Common myeloid progenitor, CD34-positive (primary cell): ENCODE data around the gene CSK.
A peak's percentile ranks its signal among the peaks of the same experiment; 100 is the strongest.

Source experiments
- CTCF ChIA-PET: fragments of 350-600 bp; sonication (Branson Sonifier 250); formaldehyde crosslinking; loops from one replicate; lab custom pipeline; 2021; ENCODE audit warnings: antibody characterized with exemption; lab: Charles Lee
- POLR2A ChIA-PET: fragments of 350-600 bp; sonication (Branson Sonifier 250); formaldehyde crosslinking; loops from one replicate; lab custom pipeline; 2021; ENCODE audit warnings: antibody characterized with exemption; lab: Charles Lee
- DNase-seq, 3 donors: peaks; one replicate each; pipeline versions ENCODE4 v3.0.0 to v3.0.0-alpha.2; 2013
- H3K27ac ChIP-seq, 2 experiments: 1 replicate in 1 of 2; 2 replicates in 1 of 2; pipeline ENCODE4 v1.7.0; 2013; ENCODE audit warnings: inconsistent platforms in 2 of 2, low read length in 2 of 2, mild to moderate bottlenecking in 2 of 2, low read depth in 1 of 2, moderate library complexity in 1 of 2; ENCODE audit not compliant: severe bottlenecking in 2 of 2, insufficient read depth in 1 of 2, poor library complexity in 1 of 2
- H3K27me3 ChIP-seq, 5 experiments: replicated peaks in 2 of 5; 1 replicate in 3 of 5; 2 replicates in 2 of 5; pipeline versions ENCODE4 v1.6.1 to v1.7.0; 2013; ENCODE audit warnings: low read length in 4 of 5, mild to moderate bottlenecking in 2 of 5, moderate library complexity in 2 of 5, inconsistent platforms in 1 of 5; ENCODE audit not compliant: insufficient read depth in 5 of 5, control insufficient read depth in 4 of 5
- H3K36me3 ChIP-seq, 4 experiments: 1 replicate in 2 of 4; 2 replicates in 2 of 4; pipeline versions ENCODE4 v1.6.1 to v1.7.0; 2013; ENCODE audit warnings: low read length in 3 of 4, control low read depth in 1 of 4, mild to moderate bottlenecking in 1 of 4; ENCODE audit not compliant: control insufficient read depth in 4 of 4, insufficient read depth in 4 of 4
- H3K4me1 ChIP-seq, 4 experiments: 1 replicate in 3 of 4; 2 replicates in 1 of 4; pipeline versions ENCODE4 v1.6.1 to v1.7.1; 2013; ENCODE audit warnings: low read length in 3 of 4, mild to moderate bottlenecking in 3 of 4, control low read depth in 1 of 4, inconsistent platforms in 1 of 4, moderate library complexity in 1 of 4; ENCODE audit not compliant: control insufficient read depth in 4 of 4, insufficient read depth in 4 of 4; ENCODE audit errors: control extremely low read depth in 1 of 4
- H3K4me3 ChIP-seq, 7 experiments: 1 replicate in 4 of 7; 2 replicates in 3 of 7; pipeline versions ENCODE4 v1.5.1 to v1.7.0; 2013; ENCODE audit warnings: mild to moderate bottlenecking in 7 of 7, low read length in 6 of 7, moderate library complexity in 6 of 7, inconsistent platforms in 2 of 7, low read depth in 2 of 7, control low read depth in 1 of 7; ENCODE audit not compliant: insufficient read depth in 4 of 7, control insufficient read depth in 1 of 7; ENCODE audit errors: extremely low read depth in 1 of 7
- H3K9me3 ChIP-seq, 5 experiments: 1 replicate in 4 of 5; 2 replicates in 1 of 5; pipeline versions ENCODE4 v1.6.1 to v1.7.1; 2013; ENCODE audit warnings: low read length in 4 of 5, mild to moderate bottlenecking in 2 of 5, inconsistent platforms in 1 of 5, low read depth in 1 of 5, moderate library complexity in 1 of 5; ENCODE audit not compliant: control insufficient read depth in 4 of 5, insufficient read depth in 2 of 5; ENCODE audit errors: control extremely low read depth in 1 of 5
- WGBS: methylation state at CpG from one replicate; pipeline ENCODE4 v1.1.5; 2013; ENCODE audit not compliant: insufficient coverage; 5-methylcytosine and 5-hydroxymethylcytosine counted together

Gene CSK

DNA sequence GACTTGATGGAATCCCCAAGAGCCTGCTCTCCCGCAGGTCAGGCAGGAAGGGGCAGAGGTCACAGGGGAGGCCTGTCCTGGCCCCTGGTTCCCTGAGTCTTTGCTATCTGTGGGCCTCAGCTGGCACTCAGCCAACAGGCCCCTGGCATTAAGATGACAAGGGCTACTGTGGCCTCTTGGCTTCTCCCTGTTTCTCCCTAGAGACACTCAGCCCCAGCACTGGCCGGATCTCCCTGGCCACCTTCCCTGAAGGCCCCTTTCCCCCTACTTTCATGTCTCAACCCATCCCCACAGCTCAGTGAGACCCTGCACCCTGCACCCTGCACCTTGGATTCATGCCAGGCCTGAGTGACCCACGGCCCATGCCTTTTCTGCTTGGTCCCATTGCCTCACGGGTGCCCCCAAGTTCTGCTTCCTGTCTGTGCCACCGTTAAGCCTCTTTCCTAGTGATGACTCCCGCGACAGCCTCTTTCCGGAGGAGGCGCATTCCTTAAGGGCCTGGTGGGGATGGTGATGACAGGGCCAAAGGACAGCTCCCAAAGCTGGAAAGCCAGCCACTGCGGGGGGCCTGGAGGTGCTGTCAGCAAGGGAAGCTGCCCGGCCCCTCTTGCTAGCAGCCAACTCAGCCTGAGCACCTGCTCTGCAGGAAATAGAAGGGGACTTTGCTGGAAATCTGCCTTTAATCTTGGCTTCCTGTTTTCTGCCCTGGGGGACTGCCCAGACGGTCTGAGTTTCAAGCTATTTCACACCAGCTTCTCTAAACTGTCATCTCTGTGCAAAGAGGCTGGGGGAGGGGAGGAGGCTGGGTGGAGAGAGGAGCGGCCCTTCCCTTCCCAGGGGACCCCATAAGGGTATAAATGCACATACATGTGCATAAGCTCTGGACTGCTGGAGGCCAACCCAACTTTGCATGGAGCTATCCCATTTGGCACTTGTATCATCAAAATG is 4.8 kb upstream of the CSK start:
- Histone ChIP-seq H3K27ac (peak overlapping the region; percentile 58 to 77), H3K36me3 (no peaks in the 10 kb centered on the region), H3K4me1 (peaks cover 31 to 89% (median 77%) of the 10 kb centered on the region in 4 experiments), H3K4me3 (peak overlapping the region in 4 of 7 experiments; percentile 32 to 54 (median 39)), H3K27me3 (no peaks in the 10 kb centered on the region), H3K9me3 (no peaks in the 10 kb centered on the region)
- 7% methylated on average over 10 of the region's 13 CpGs for WGBS
- peak; percentile 77 to 93 (median 92) for DNase-seq
- ChIA-PET POLR2A (interaction anchor here (1.0 to 4.6 kb wide), 5 partner anchors 10 to 91 kb away, joined by 3 to 29 read pairs (median 5); no protein-coding TSS in a partner anchor), CTCF (interaction anchor here (0.8 to 31.5 kb wide), 11 partner anchors 5 to 218 kb away, joined by 3 to 1027 read pairs (median 5); partner anchors contain the start of genes SCAMP5 and ULK3)

- Histone ChIP-seq H3K27me3 (no peaks in the 10 kb centered on the region), H3K9me3 (no peaks in the 10 kb centered on the region), H3K4me3 (peak overlapping the region in 4 of 7 experiments; percentile 0 to 42 (median 32)), H3K4me1 (peaks cover 31 to 88% (median 81%) of the 10 kb centered on the region in 4 experiments), H3K36me3 (no peaks in the 10 kb centered on the region), H3K27ac (peak overlapping the region; percentile 28 to 77)
- DNase-seq, result no peak
- POLR2A ChIA-PET, result interaction anchor here (1.0 to 4.6 kb wide), 7 partner anchors 9 to 123 kb away, joined by 3 to 29 read pairs (median 4); no protein-coding TSS in a partner anchor
- WGBS, result 72% methylated on average over 6 of the region's 6 CpGs
- CTCF ChIA-PET, result interaction anchor here (0.8 to 31.5 kb wide), 9 partner anchors 6 to 217 kb away, joined by 3 to 1027 read pairs (median 6); partner anchors contain the start of gene SCAMP5
Observed at GRCh38 chr15:74777769-74778598, 3.9 kb upstream of the CSK start.

DNA sequence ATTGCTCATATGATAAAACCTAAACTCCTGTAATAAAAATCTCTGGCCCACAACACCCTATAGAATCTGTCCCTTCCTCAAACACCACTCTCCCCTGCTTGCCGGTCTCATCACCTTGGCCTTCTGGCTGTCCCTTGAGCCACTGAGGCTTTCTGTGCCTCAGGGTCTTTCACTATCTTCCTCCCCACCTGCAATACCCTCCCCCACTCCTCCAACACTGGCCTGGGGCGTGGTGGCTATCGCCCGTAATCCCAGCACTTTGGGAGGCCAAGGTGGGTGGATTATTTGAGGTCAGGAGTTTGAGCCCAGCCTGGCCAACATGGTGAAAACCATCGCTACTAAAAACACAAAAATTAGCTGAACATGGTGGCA is 3.3 kb upstream of the CSK start:
- Histone ChIP-seq H3K4me3 (peak overlapping the region in 2 of 7 experiments; percentile 10 to 24), H3K27me3 (no peaks in the 10 kb centered on the region), H3K9me3 (no peaks in the 10 kb centered on the region), H3K27ac (peak overlapping the region; percentile 28 to 77), H3K36me3 (peaks cover 0 to 1% (median 0%) of the 10 kb centered on the region in 4 experiments), H3K4me1 (peaks cover 31 to 90% (median 86%) of the 10 kb centered on the region in 4 experiments)
- ChIA-PET CTCF (interaction anchor here (1.8 to 31.5 kb wide), 6 partner anchors 7 to 217 kb away, joined by 5 to 1027 read pairs (median 67); partner anchors contain the start of gene SCAMP5), POLR2A (interaction anchor here (1.0 to 4.6 kb wide), 4 partner anchors 9 to 123 kb away, joined by 3 to 29 read pairs (median 4); no protein-coding TSS in a partner anchor)
- WGBS, result 92% methylated on average over 5 of the region's 5 CpGs
- DNase-seq, result no peak

GRCh38 chr15:74779162-74779648 is 2.7 kb upstream of the CSK start:
- ChIA-PET POLR2A (interaction anchor here (0.6 to 1.2 kb wide), 3 partner anchors 11 to 122 kb away, joined by 3 to 4 read pairs (median 3); no protein-coding TSS in a partner anchor), CTCF (interaction anchor here (0.9 to 31.5 kb wide), 6 partner anchors 8 to 171 kb away, joined by 3 to 1027 read pairs (median 64); no protein-coding TSS in a partner anchor)
- Histone ChIP-seq H3K4me3 (no peak overlapping the region), H3K4me1 (peaks cover 31 to 90% (median 89%) of the 10 kb centered on the region in 4 experiments), H3K27ac (peak overlapping the region; percentile 5 to 77), H3K36me3 (peaks cover 0 to 8% (median 0%) of the 10 kb centered on the region in 4 experiments), H3K27me3 (no peaks in the 10 kb centered on the region), H3K9me3 (no peaks in the 10 kb centered on the region)
- no peak for DNase-seq
- WGBS, result 54% methylated on average over 2 of the region's 7 CpGs

DNA sequence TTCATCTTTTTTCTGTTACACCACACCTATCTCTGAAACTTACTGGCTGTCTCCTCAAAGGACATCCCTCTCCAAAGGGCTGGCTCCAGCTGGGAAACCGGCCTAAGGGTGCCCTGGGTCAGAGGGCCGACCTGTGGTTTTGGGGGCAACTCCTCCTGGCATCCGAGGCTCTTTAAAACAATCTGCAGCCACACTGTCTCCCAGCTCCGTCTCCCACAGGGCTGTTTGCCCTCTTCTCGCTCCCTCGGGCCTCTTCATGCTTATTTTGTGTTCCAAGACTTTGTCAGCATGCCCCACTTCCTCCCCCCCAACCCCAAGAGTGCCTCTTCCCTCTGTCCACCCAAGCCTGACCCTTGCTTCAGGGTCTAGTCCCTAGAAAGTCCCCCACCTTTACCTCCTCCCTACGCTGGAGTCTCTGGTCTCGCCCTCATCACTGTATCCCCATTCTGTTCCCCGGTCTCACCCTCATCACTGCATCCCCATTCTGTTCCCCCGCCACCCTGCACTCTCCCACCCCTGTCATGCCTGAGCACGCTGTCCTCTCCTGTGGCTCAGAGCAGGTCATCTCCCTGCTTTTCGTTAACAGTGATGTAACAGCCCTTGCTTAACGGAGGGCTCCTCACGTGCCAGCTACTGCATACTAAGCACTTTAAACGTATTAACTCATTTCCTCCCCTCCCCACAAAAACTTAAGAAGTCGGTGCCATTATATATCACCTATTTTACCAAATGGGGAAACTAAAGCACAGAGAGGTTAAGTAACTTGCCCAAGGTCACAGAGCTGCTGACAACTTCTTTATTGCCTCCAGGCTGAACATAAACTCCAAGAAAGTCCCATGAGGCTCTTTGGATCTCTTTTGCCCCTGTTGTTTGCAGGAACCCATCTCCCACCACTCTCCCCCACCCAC is 1.1 kb upstream of the CSK start:
- ChIA-PET POLR2A (interaction anchor here (1.0 to 4.2 kb wide), 3 partner anchors 11 to 19 kb away, joined by 3 to 31 read pairs (median 3); no protein-coding TSS in a partner anchor), CTCF (interaction anchor here (0.6 to 31.5 kb wide), 7 partner anchors 9 to 409 kb away, joined by 3 to 1027 read pairs (median 3); no protein-coding TSS in a partner anchor)
- Histone ChIP-seq H3K4me1 (peaks cover 37 to 91% (median 90%) of the 10 kb centered on the region in 4 experiments), H3K27me3 (no peaks in the 10 kb centered on the region), H3K9me3 (no peaks in the 10 kb centered on the region), H3K36me3 (peaks cover 0 to 20% (median 0%) of the 10 kb centered on the region in 4 experiments), H3K4me3 (peak overlapping the region; percentile 28 to 97 (median 81)), H3K27ac (peak overlapping the region; percentile 46 to 65)
- 37% methylated on average over 15 of the region's 16 CpGs for WGBS
- DNase-seq, result peak in 2 of 3 donors; percentile 74 to 78
